GM21723 (cell line): ENCODE data around the gene TOX2.

ENCODE experiments used
- ATAC-seq: cut with Tn5 transposase; IDR thresholded peaks from one replicate; pipeline ENCODE4 v1.9.1; 2021; ENCODE audit warnings: mild to moderate bottlenecking, moderate library complexity; ENCODE audit not compliant: unreplicated experiment

The TOX2 gene

DNA sequence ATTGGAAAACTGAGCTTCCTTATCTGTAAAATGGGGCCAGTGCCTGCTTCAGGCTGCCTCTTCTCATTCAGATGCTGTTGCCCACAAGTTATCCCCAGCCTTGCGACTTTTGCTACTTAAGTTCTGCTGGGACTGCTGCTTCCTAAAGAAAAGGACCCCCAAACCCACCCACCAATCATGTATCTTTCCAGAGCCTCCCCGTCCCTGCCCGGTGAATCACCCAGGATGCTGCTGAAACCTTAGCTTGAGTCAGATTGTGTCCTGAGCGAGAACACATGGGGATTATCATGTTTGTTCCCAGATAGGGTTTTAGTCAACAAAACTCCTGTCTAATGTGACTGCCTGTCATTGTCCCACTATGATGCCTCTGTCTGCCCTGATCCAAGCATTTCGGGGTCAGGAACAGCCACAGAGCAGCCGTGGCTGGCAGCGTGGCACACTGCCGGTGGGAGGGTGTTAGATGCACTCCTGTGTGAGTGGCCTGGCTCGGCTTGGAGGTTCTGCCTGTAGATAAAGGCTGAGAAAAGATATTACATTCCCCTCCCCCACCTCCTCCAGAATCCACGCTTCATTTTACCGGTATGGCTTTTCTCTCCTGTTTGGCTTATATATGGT, 79.9 kb downstream of the TOX2 start:
- no peak for ATAC-seq

DNA sequence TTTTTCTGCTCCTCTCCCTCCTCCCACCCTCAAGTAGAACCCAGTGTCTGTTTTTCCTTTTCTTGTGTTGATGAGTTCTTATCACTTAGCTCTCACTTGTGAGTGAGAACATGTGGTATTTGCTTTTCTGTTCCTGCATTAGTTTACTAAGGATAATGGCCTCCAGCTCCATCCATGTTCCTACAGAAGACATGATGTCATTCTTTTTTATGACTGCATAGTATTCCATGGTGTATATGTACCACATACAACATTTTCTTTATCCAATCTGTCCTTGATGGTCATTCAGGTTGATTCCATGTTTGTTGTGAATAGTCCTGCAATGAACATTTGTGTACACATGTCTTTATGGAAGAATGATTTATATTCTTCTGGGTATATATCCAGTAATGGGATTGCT, 81.0 kb downstream of the TOX2 start:
- ATAC-seq, result no peak

DNA sequence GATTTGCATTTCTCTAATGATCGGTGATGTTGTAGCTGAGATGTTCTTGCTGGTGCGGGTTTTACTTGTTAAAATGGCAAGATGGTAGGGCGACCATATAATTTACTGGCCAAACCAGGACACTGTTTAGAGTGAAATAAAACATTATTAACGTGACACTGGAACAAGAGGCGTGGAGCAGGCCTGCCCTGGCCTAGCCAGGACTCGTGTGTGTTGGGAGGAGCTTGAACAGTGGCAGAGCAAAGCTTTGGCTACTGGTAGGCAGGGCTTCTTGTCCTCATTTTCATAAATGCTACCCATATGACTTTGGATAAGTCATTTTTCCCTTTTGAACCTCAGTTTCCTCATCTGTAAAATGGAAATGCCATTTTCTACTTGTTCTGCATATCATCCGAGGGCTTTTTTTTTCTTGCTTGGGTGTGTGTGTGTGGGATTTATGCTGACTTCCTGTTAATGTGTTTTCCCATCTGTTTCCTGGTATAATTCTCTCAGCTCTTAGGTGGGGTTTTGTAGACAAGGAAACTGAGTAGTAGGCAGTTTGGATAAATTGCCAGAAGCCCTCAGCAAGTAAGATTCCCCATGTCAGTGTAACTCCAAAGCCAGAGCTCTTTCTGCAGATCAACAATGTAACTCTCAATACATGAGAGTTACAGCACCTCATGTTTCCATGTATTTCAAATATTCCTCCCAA, 81.7 kb downstream of the TOX2 start:
- no peak for ATAC-seq

DNA sequence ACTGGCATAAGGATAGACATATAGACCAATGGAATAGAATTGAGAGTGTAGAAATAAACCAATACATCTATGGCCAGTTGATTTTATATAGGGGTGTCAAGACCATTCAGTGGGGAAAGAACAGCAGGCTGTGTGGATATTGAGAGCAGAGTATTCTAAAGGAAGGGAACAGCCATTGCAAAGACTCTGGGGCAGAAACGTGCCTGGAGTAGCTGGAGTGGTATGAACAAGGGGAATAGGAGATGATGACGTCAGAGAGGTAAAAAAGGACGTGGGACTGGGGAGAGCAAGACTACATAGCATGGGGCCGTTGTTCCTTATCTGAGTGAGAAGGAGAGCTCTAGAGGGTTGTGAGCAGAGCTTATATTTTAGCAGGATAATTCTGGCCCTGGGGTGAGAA, 85.2 kb downstream of the TOX2 start:
- ATAC-seq, result no peak

GRCh38 chr20:44001667-44002596, 87.3 kb downstream of the TOX2 start:
- peak; percentile 73 for ATAC-seq

DNA sequence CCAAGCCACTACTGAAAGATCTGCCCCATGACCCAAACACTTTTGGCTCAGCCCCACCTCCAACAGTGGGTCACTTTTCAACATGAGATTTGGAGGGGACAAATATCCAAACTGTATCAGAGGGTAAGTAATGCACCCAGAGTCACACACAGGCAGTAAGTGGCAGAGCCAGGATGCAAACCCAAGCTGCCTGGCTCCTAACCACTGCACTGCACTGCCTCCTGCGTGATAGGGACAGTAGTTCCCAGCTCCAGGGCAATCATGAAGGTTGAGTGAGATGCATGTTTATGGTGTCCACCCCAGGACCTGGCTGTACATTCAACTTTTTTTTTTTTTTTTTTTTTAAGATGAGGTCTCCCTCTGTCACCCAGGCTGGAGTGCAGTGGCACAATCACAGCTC, 88.2 kb downstream of the TOX2 start:
- ATAC-seq, result no peak

DNA sequence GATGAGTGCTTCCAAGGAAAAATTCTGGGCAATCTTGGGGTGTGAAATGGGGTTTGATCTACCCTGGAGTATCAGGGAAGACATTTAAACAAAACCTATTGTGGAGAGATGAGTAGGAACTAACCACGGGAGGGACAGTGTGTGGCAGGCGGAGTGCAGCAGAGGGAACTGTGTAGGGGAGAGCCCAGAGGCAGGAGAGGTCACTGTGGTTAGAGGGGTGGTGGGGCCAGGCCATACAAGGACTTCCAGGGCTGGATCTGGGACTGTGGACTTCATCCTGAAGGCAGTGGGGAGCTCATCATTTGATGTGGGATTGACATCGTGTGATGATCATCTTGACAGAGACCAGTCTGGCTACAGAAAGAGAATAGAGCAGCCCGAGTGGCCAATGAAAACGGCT, 89.0 kb downstream of the TOX2 start:
- no peak for ATAC-seq

- no peak for ATAC-seq
Measured at GRCh38 chr20:44004306-44004915, 89.8 kb downstream of the TOX2 start.

DNA sequence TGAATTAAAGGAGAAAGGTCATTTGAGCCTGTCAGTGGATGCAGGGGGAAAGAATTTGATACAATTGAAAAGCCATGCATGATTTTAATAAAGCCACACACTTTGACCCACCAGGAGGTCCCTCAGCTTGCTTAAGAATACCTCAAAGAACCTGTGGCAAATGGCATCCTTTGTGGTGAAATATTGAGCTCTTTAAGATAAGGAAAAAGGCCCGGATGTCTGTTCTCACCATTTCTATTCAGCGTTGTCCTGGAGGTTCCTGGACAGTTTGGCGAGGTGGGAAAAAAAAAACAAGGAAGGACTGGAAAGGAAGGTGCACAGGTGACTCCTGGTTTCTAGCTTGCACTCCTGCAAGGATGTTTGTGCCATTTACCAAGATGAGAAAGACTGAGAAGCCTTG, 91.0 kb downstream of the TOX2 start:
- ATAC-seq, result no peak

DNA sequence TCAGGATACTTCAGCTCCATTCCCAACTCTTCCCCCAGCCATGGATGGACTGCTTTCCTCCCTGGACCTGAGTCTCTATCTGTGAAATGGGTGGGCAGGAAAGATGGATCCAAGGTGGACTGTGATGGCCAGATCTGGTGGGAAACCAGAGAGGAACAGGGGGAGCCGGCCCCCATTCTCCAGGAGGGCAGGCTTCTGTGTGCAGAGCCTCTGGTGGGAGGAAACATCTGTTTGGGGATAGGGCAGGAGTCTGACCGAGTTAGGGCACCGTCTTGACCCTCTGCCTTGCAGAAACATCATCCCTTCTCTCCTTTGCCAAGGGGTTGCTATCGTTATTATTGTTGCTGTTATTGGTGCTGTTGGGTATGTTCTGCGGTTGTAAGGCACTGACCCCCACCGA, 91.5 kb downstream of the TOX2 start:
- no peak for ATAC-seq

GRCh38 chr20:44006578-44006977, 91.9 kb downstream of the TOX2 start:
- no peak for ATAC-seq

DNA sequence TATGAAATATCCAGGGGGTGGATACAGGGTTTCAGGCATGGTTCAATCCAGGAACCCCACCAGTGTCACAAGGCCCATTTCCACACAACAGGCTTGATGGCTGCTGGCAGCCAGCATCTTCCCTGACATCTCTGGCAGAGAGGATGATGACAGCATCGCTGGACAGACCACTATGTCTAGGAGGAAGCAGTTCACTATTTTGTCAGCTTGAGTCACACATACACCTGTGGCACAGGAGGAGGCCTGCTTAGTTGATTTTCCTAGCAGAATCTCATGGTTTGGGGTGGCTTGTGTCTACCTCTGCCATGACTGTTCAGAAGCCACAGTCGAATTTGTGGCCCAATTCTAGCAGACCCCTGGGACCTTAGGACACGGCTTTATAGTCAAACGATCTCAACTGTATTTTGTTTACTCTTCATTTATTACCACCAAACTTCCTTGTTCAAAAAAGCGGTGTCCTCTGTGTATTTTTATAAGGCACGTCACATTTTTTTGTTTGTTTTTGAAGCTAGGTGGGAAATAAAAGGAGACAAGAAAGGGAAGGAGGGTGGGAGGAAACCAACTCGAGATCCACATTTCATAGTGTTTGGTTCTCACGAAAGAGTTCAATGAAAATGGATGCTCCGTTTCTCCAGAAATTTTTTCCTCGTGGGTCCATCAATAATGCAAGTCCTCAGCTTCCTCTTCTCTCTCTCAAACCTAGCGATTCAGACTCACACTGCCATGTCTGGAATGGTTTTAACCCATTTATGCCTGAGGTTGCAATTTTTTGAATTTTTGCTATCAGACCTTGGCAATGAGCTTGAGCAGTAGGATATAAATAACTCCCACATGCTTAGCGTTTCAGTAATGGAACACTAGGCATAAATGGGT, 94.4 kb downstream of the TOX2 start:
- ATAC-seq, result no peak

DNA sequence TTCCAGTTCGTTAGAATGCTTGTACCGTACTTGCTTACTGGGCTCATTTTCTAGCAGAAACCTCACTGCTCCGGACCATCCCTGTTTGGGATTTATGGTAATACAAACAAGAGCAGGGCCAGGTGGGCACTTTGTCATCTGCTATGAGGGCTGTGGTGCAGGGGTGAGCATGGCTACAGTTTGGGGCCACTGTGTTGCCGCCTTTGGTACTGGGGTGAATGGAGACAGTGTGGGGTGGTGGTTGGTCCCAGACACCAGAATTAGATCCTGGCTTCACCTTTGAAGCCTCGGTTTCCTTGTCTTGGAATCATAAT, 95.0 kb downstream of the TOX2 start:
- ATAC-seq, result no peak

GRCh38 chr20:44010162-44010704, 95.6 kb downstream of the TOX2 start:
- no peak for ATAC-seq

GRCh38 chr20:44011251-44011940, 96.7 kb downstream of the TOX2 start:
- ATAC-seq, result no peak

DNA sequence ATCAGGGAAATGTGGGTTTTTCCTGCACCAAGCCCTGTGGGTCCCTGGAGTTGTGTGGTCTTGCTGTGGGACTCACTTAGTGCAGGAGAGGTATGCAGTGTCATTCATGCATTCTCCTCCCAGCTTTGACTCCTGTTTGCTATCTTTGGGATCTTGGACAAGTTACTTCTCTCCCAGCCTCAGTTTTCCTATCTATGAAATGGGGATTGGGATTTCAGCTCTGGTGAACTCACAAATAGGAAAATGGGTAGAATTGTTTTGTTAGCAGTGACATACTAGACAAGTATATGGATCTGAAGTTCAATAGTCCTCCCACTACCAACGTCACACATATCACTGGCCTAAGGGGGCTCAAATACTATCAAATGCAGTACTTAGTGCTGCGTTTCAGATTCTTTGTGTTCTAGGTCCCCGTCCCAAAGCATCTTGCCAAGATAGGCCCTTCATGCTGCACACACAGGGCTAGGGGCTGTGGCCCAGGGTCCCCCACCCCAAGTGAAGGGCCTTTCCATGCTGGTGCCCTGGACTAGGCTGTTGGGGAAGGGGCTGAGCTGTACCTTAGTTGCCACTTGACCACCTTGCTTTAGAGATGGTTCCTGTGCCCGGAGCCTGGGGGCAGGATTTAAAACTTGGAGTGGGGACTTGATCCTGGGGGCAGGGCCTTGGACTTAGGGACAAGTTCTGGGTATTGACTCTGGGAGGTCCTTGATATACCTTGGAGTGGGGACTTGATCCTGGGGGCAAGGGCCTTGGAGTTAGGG, 98.0 kb downstream of the TOX2 start:
- ATAC-seq, result no peak

GRCh38 chr20:44014807-44015732, 100.4 kb downstream of the TOX2 start:
- no peak for ATAC-seq

DNA sequence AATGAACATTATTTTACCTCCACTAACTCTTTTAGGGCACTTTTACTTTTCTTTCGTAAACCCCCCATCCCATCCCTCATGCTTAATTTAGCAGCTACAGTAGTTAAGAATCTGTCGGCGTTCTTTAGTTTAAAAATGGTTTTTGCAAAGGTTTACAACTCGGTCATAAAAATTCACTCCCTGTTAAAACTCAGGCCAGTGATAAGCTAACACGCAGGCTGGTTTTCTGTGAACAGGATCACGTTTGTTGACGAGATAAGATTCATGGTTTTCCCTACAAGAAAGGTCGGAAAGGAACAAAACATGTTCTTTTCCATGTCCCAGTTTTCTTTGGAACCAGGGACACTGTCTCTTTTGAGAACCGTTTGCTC, 101.1 kb downstream of the TOX2 start:
- ATAC-seq, result no peak
